ENCODE data around the gene TPRN.
A peak's percentile ranks its signal among the peaks of the same experiment; 100 is the strongest.

Gene TPRN

DNA sequence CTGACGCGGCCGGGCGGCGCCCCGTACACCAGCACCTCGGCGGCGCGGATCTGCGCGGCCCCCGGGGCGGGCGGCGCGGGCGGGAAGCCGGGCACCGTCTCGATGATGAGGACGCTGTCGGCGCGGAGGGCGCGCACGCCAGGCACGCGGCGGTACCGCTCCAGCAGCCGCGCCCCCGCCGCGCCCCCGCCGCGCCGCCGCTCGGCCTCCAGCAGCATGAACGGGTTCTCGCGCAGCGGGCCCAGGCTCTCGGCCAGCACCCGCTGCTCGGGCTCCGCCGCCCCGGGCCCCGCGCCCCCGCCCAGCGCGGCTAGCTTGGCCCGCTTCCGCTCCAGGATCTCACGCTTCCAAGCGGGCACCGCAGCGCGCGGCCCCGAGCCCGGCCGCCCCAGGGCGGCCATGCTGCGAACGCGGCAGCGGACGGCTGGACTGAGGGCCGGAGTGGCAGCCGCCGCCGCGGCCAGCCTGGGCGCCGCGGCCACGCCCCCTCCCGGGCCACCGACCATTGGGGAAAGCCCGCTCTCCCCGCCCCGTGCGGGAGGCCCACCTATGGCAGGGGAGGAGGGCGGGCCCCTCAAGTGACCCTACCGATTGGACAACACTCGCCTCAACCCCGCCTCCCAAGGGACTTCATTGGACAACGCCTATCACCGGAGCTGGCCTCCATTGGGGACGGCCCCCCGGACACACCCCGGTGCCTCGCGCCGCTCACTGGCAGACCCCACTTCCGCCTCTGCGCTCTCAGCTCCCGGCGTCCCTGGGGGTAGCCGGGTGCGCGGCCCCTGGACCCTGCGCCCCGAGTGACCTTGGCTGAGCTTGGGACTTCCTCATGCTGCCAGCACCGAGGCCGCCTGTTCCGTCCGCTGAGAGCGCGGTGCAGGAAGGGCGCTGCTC is at the start of gene TPRN:
TPRN (minus strand) TSS at position 431 of the 894 bp plus-strand sequence; CDS start at position 401, 30 bp downstream.
- peak; percentile 97 for DNase-seq (ENCODE audit: low read depth)
- H3K4me3 ChIP-seq (ENCODE audit: low read depth, low read length): peak within 1 kb of the TSS; percentile 62
- TF ChIP-seq CTCF (IDR thresholded peaks at IDR 0.05; ENCODE audit: low read depth, low read length, missing control alignments): no peak
- in situ Hi-C loops (cut with HindIII; ENCODE audit: low sequenced_read_pairs): no loop called here

- DNase-seq (ENCODE audit: low read depth): no peak
- no peak for TF ChIP-seq CTCF (IDR thresholded peaks at IDR 0.05; ENCODE audit: low read depth, low read length, missing control alignments)
- no peak overlapping the region for H3K4me3 ChIP-seq (ENCODE audit: low read depth, low read length)
- in situ Hi-C loops (cut with HindIII; ENCODE audit: low sequenced_read_pairs): no loop called here
Observed at GRCh38 chr9:137247916-137248175, 47.3 kb upstream of the TPRN start.

GRCh38 chr9:137247135-137247915 is 46.8 kb upstream of the TPRN start:
- TF ChIP-seq CTCF (IDR thresholded peaks at IDR 0.05; ENCODE audit: low read depth, low read length, missing control alignments): no peak
- no peak overlapping the region for H3K4me3 ChIP-seq (ENCODE audit: low read depth, low read length)
- in situ Hi-C loops (cut with HindIII; ENCODE audit: low sequenced_read_pairs): no loop called here
- DNase-seq (ENCODE audit: low read depth): no peak

GRCh38 chr9:137245450-137246421 is 45.2 kb upstream of the TPRN start:
- TF ChIP-seq CTCF (IDR thresholded peaks at IDR 0.05; ENCODE audit: low read depth, low read length, missing control alignments): no peak
- no peak overlapping the region for H3K4me3 ChIP-seq (ENCODE audit: low read depth, low read length)
- in situ Hi-C loops (cut with HindIII; ENCODE audit: low sequenced_read_pairs): no loop called here
- DNase-seq (ENCODE audit: low read depth): no peak

DNA sequence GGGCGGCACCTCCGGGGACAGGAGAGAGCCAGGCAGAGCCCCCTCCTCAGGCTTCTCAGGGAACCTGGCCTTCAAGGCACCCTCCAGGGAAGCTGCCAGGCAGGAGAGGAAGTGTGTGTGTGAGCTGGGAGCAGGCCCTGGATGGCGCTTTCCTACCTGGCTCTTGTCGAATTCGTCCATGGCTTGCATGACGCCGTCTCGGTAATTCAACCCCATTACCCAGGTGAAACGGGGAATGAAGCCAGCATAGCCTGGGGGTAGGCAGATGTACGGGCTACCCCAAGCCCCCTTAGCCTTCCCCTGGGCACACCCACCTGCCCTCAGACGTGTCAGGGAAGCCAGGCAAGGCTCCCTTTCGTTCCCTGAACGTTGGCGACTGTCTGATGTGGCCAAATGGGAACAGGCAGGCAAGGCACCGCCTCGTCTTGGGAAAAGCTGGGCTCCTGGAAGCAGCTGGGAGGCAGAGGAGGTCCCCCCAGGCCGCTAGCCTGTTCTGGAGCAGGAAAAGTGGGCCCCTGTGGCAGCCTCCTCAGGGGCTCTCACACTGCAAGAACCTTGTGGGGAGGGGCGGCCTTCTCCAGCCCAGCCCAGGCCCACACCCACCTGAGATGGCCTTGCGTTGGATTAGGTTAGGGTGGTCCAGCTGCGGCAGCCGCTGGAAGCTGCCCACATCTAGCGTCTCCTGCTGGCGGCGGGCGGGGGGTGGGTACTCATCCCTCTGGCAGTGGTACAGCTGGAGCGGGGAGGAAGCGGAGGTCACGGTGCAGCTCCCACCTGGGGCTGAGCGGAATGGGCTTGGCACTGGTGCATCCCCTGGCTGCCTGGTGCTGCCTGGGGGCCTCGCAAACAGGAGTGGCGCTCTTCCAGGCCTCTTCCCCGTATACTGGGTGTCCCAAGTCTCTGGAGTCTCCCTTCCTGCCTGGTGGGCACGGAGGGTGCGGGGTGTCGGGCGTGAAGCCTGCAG is 44.2 kb upstream of the TPRN start:
- in situ Hi-C loops (cut with HindIII; ENCODE audit: low sequenced_read_pairs): no loop called here
- no peak for DNase-seq (ENCODE audit: low read depth)

More for the DNA sequence above, 44.2 kb upstream of the TPRN start:
- TF ChIP-seq CTCF (IDR thresholded peaks at IDR 0.05; ENCODE audit: low read depth, low read length, missing control alignments): no peak
- H3K4me3 ChIP-seq (ENCODE audit: low read depth, low read length): no peak overlapping the region

Measured in astrocyte of the cerebellum (primary cell).